COLO829 (cell line): ENCODE measurements around the gene NMUR2.

Source experiments
- DNase-seq: peaks from one replicate; pipeline ENCODE4 v3.0.0; 2012; ENCODE audit warnings: low spot score

NMUR2 gene, protein sequence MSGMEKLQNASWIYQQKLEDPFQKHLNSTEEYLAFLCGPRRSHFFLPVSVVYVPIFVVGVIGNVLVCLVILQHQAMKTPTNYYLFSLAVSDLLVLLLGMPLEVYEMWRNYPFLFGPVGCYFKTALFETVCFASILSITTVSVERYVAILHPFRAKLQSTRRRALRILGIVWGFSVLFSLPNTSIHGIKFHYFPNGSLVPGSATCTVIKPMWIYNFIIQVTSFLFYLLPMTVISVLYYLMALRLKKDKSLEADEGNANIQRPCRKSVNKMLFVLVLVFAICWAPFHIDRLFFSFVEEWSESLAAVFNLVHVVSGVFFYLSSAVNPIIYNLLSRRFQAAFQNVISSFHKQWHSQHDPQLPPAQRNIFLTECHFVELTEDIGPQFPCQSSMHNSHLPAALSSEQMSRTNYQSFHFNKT

DNA sequence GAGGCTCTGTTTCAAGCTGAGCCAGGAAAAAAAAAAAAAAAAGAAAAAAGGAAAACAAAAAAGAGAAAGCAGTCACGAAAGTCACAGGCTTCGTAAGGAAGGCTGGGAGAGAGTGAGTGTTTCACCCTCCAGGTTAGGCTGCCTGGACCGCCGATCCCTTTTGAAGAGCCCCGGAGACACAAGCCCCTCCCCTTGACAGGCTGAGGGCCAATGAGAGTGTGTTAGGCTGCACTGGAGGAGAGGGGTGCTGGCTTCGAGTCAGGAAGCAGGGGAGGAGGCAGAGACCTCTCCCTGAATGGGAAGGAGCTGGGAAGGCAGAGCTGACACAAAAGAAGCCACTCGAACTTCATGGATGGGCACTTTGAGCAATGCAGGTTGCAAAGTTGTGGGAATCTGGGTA, at the start of gene NMUR2:
Gene NMUR2, minus strand, starts transcription at position 135 of the 400 bp plus-strand sequence. CDS start 166 bp downstream, outside the sequence.
- DNase-seq: no peak

DNA sequence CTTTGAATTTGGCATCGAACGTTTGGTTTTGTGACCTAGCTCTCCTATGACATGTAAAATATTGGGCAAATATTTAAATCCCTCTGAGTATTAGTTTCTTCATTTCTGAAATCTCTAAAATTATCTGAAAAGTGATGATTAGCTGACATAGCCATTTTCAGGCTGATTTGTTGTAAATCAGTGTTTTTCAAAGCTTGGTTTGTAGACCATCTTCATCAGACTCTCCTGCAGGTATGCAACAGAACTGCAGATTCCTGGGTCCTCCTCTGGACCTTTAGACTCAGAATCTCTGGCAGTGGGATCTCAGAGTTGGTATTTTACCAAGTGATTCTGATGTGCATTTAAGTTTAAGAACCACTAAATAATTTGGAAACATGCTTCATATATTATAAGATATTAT, 38.9 kb upstream of the NMUR2 start:
- DNase-seq: no peak

DNA sequence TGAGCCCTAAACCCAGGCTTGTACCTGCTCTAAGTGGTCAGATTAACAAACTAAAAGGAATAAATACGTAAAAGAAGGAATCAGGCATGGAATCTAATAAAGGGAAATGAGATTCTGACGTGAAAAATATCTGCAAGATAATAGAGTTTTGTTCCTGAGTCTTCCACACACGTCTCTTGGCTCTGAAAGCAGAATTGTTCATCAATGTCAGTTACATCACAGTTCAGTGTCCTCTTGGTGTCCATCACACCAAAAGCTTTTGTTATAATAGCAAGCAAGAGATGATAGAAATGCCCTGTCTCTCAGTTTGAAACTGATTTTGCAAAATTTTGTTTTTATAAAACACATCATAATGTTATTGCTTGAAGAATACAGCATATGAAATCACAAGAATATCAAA, 34.7 kb upstream of the NMUR2 start:
- no peak for DNase-seq

GRCh38 chr5:152437866-152438265, 32.8 kb upstream of the NMUR2 start:
- no peak for DNase-seq

- DNase-seq: no peak
Measured at GRCh38 chr5:152427721-152428120, 22.6 kb upstream of the NMUR2 start.

GRCh38 chr5:152425083-152425482, 20.0 kb upstream of the NMUR2 start:
- no peak for DNase-seq

DNA sequence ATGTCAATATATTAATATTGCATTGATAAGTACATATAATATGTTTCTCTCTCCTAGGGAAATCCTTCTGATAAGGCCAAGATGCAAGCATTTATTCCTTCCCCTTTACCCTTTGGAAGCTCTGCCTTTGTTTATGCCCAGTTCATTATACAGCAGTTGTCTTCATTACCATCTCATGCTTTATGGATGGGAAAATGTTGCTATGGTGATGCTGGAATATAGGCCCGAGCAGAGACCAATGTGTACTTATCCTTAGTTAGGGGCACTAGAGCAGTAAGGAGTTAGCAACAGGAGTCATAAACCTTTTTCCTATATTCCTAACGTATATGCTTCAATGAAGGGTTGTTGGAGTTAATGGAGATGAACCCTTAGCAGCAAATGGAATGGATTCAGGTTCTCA, 19.4 kb upstream of the NMUR2 start:
- no peak for DNase-seq

DNA sequence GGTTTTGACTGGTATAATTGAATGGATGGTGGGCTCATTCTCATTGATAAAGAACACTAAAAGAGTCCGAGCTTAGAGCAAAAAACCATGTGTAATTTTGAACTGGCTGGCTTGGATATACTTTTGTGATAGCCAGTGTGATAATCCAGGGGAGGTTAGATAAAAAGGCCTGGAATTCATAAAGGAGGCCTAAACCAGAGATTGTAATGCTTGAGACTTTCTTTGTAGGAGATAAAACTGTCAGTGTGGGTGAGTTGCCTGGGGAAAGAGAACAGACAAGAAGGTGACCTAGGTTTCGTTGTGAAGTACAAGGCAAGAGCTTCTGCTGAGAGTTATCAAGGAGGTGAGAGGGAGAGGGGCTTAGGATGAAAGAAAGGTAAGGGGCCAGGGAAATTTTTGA, 17.0 kb upstream of the NMUR2 start:
- DNase-seq: no peak

GRCh38 chr5:152412129-152412528, 7.0 kb upstream of the NMUR2 start:
- no peak for DNase-seq

- no peak for DNase-seq
Measured at GRCh38 chr5:152406082-152406481, 1.0 kb upstream of the NMUR2 start.

DNA sequence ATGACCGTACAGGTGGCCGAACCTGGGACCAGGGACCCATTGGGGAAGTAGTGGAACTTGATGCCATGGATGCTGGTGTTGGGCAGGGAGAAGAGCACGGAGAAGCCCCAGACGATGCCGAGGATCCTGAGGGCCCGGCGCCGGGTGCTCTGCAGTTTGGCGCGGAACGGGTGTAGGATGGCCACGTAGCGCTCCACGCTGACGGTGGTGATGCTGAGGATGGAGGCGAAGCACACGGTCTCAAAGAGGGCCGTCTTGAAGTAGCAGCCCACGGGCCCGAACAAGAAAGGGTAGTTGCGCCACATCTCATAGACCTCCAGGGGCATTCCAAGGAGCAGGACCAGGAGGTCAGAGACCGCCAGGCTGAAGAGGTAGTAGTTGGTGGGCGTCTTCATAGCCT, 585 bp downstream of the NMUR2 start:
- no peak for DNase-seq

GRCh38 chr5:152403046-152403445, 2.0 kb downstream of the NMUR2 start:
- no peak for DNase-seq

GRCh38 chr5:152400846-152401245, 4.2 kb downstream of the NMUR2 start:
- DNase-seq: no peak

DNA sequence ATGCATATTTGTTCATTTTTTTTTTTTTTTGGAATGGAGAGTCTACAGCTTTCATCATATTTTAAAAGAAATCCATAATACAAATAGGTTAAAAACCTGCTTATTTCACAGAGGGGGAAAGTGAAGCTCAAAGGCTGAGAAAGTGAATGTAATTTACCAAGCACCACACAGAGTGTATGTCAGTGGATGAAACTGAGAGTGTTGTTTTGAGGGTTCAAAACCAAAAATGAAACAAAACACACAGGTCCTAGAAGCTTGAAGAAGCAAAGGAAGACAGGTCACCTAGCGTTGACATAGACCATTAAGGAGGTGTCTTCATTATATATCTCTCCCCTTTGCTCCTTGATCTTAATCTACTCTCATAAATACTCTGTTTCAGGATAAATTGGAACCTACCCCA, 7.5 kb downstream of the NMUR2 start:
- DNase-seq: no peak

DNA sequence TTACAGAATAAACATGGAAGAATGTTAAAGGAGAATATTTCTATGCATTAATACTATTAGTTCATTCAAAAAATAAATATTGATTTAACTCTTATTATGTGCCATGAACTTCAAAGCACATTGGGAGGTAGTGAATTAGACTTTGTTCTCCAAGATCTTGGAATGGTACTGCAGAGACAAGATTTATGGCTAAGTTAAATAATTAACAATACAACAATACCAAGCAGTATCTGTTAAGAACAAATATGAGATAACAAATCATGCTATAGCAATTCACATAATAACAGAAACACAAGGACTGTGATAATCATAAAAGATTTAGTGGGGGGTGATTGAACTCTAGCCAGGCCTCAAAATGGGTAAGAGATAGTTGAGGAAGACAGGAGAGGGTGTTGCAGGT, 11.6 kb downstream of the NMUR2 start:
- DNase-seq: no peak

GRCh38 chr5:152389208-152389849, 15.8 kb downstream of the NMUR2 start:
- no peak for DNase-seq

GRCh38 chr5:152388610-152389009, 16.5 kb downstream of the NMUR2 start:
- no peak for DNase-seq

DNA sequence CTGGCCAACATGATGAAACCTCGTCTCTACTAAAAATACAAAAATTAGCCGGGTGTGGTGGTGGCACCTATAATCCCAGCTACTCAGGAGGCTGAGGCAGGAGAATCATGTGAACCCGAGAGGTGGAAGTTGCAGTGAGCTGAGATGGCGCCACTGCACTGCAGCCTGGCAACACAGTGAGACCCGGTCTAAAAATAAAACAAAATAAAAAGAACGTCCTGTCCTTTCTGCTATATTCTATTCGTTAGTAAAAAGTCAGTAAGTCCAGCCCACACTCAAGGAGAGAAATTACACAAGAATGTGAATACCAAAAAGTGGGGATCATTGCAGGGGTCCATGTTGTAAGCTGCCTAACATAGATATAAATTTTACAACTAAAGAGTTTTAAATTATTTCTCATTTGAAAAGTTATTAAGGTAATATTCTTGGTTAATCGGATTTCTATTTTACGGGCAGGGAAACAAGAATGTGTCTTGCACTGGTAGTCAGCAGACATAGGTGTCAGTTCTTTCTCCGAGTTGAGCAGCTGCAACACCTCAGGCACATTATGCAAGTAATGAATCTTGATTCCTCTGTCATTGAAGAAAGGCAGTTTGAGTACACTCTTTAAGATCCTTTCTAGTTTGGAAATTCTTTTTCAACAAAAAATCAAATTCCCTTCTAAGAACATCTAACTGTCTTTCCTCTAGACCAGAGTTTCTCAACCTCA, 24.5 kb downstream of the NMUR2 start:
- no peak for DNase-seq

GRCh38 chr5:152379331-152379730, 25.7 kb downstream of the NMUR2 start:
- DNase-seq: no peak

- no peak for DNase-seq
Measured at GRCh38 chr5:152378730-152379129, 26.3 kb downstream of the NMUR2 start.

DNA sequence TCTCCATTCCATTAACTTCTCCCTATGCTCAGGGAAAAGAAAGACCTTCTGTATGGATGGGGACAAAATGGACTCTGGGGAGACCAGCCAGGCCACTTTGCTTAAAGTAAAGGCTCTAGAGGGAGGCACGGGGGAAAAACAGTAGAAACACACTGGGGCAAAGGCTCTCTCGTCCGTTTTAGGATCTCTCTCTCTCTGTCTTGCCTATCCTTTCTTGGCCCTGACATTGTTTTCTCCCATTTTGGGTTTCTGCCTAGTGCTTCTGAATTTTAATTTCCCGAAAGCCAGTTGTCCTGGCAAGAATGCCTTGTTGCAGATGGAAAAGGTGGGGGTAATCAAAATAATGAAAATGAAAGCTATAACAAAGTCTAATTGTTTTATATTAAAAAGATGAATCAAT, 28.2 kb downstream of the NMUR2 start:
- no peak for DNase-seq

GRCh38 chr5:152374711-152375275, 30.3 kb downstream of the NMUR2 start:
- DNase-seq: no peak

DNA sequence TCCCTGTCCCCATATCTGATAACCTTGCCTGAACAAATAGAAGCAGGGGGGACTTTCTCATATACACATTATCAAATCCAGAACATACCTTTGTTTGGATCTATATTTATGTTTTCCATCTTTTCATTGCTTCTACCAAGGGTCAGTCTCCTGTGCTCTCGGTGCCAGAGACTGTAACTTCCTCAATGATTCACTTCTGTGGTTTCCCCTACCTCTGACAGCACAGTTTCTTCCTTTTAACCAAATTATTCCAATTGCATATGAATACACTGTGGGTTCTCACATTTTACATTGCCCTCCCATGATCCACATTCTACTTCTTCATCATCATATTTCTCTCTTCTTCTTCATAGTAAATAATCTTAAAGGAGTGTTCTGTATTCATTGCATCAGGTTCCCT, 32.2 kb downstream of the NMUR2 start:
- no peak for DNase-seq
